Astrocyte (in vitro differentiated cells and primary cell): ENCODE results near the gene COA8.

Experiments used
- EZH2 ChIP-seq: IDR thresholded peaks from 2 replicates; pipeline ENCODE4 v1.6.1; 2012; ENCODE audit warnings: mild to moderate bottlenecking, low read length, inconsistent platforms; ENCODE audit not compliant: insufficient read depth
- TF ChIP-seq, protein P1 (sequence below): IDR thresholded peaks from 2 replicates; pipeline ENCODE4 v1.5.1; 2011; ENCODE audit warnings: low read depth, mild to moderate bottlenecking, inconsistent platforms, low read length, moderate library complexity; ENCODE audit not compliant: insufficient read depth

- TF ChIP-seq EZH2, result no peak
- TF ChIP-seq, protein P1, sequence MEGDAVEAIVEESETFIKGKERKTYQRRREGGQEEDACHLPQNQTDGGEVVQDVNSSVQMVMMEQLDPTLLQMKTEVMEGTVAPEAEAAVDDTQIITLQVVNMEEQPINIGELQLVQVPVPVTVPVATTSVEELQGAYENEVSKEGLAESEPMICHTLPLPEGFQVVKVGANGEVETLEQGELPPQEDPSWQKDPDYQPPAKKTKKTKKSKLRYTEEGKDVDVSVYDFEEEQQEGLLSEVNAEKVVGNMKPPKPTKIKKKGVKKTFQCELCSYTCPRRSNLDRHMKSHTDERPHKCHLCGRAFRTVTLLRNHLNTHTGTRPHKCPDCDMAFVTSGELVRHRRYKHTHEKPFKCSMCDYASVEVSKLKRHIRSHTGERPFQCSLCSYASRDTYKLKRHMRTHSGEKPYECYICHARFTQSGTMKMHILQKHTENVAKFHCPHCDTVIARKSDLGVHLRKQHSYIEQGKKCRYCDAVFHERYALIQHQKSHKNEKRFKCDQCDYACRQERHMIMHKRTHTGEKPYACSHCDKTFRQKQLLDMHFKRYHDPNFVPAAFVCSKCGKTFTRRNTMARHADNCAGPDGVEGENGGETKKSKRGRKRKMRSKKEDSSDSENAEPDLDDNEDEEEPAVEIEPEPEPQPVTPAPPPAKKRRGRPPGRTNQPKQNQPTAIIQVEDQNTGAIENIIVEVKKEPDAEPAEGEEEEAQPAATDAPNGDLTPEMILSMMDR, result no peak
Observed at GRCh38 chr14:103544388-103545218, 18.2 kb upstream of the COA8 start.
